Esophagus squamous epithelium (tissue), 4 donors: ENCODE measurements around the gene GTF2IRD2.
"Not testable (repeated sequence)": the region's sequence is repeated elsewhere in the genome, so short reads cannot be mapped to it uniquely, and the experiment has no call there.

Source experiments
- POLR2A ChIP-seq, 4 donors: fragments of 450-650 bp; IDR thresholded peaks; one replicate each; pipeline ENCODE4 v1.6.1; 2017; ENCODE audit warnings: antibody characterized with exemption in 4 of 4, mild to moderate bottlenecking in 4 of 4, moderate library complexity in 3 of 4
- TF ChIP-seq, protein P1 (sequence below), 6 experiments: fragments of 450-650 bp in 4 of 6; fragments of 200-600 bp in 2 of 6; sonication (generic) in 2 of 6; IDR thresholded peaks; one replicate each; pipeline ENCODE4 v1.5.1; 2016 to 2019; ENCODE audit warnings: antibody characterized with exemption in 6 of 6, mild to moderate bottlenecking in 4 of 6, moderate library complexity in 4 of 6

DNA sequence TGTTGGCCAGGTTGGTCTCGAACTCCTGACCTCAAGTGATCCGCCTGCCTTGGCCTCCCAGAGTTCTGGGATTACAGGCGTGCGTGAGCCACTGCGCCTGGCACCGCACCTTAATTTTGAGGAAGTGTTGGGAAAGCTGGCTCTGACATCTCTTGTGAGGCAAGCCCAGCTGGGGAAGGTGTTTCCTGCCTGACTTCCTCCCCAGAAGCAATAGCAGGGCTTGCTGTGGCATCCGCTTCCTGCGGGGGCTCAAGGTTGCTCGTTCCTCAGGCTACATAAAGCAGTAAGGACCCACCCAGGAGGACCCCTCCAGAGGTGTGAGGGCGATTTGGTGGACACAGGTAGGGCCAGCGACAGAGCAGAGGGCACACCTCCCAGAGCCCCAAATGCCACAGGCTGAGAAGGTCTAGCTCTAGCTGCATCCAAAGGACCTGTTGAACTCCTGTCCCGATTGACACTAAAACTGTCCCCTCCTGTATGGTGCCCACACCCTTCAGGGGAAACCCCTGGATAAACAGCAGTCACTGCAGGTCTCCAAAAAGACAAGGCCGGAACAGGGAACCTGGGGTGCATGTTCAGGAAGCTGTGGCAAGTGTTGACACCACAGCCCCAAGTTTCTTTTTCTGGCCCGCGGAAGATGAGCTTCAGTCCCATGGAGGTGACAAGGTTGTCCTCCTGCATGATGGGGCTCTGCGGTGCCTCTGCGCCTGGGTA, 86.0 kb downstream of the GTF2IRD2 start:
- TF ChIP-seq, protein P1, sequence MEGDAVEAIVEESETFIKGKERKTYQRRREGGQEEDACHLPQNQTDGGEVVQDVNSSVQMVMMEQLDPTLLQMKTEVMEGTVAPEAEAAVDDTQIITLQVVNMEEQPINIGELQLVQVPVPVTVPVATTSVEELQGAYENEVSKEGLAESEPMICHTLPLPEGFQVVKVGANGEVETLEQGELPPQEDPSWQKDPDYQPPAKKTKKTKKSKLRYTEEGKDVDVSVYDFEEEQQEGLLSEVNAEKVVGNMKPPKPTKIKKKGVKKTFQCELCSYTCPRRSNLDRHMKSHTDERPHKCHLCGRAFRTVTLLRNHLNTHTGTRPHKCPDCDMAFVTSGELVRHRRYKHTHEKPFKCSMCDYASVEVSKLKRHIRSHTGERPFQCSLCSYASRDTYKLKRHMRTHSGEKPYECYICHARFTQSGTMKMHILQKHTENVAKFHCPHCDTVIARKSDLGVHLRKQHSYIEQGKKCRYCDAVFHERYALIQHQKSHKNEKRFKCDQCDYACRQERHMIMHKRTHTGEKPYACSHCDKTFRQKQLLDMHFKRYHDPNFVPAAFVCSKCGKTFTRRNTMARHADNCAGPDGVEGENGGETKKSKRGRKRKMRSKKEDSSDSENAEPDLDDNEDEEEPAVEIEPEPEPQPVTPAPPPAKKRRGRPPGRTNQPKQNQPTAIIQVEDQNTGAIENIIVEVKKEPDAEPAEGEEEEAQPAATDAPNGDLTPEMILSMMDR (IDR thresholded peaks at IDR 0.05) = not testable (repeated sequence)
- TF ChIP-seq POLR2A (IDR thresholded peaks at IDR 0.05) = not testable (repeated sequence)
